A673 (cell line): ENCODE results near the gene LIMCH1. TPM values are rescaled to one million over a fixed set of nuclear protein-coding genes. Genes with fewer than 3 reads are reported as not detected.

Experiments
- BruUV-seq: library from RNA; stranded (reverse); fragments of 400-500 nt; replicated peaks from 2 replicates; lab custom pipeline; 2021; lab: Mats Ljungman, UMichigan
- CTCF ChIA-PET: fragments of 300-600 bp; sonication (Branson Sonifier 250); formaldehyde crosslinking; loops from one replicate; lab custom pipeline; 2022; ENCODE audit warnings: antibody characterized with exemption; lab: Charles Lee
- POLR2A ChIA-PET: fragments of 300-600 bp; sonication (Branson Sonifier 250); formaldehyde crosslinking; loops from one replicate; lab custom pipeline; 2022; ENCODE audit warnings: antibody characterized with exemption; ENCODE audit not compliant: low non-redundant PET; lab: Charles Lee
- DNase-seq: peaks from one replicate; pipeline ENCODE4 v3.0.0-alpha.2; 2015; ENCODE audit warnings: low spot score
- H3K27ac ChIP-seq: fragments of 200-600 bp; sonication (generic); 2 replicates; pipeline ENCODE4 v1.5.1; 2016; ENCODE audit warnings: mixed run types, low read depth, mild to moderate bottlenecking, mixed read lengths, antibody characterized with exemption, low read length; ENCODE audit not compliant: poor library complexity, severe bottlenecking
- H3K27me3 ChIP-seq: fragments of 200-600 bp; sonication (generic); replicated peaks from 2 replicates; pipeline ENCODE4 v1.6.1; 2017; ENCODE audit warnings: mixed run types, low read depth, mild to moderate bottlenecking, mixed read lengths, antibody characterized with exemption, low read length; ENCODE audit not compliant: insufficient read depth, poor library complexity
- H3K36me3 ChIP-seq: fragments of 200-600 bp; sonication (generic); 2 replicates; pipeline ENCODE4 v1.6.1; 2016; ENCODE audit warnings: mixed run types, mild to moderate bottlenecking, mixed read lengths, antibody characterized with exemption, low read length; ENCODE audit not compliant: insufficient read depth, poor library complexity, severe bottlenecking
- H3K4me1 ChIP-seq: fragments of 200-600 bp; sonication (generic); 2 replicates; pipeline ENCODE4 v1.6.1; 2017; ENCODE audit warnings: mixed run types, mild to moderate bottlenecking, mixed read lengths, antibody characterized with exemption, low read length; ENCODE audit not compliant: insufficient read depth, poor library complexity, severe bottlenecking
- H3K4me3 ChIP-seq: fragments of 200-600 bp; sonication (generic); 2 replicates; pipeline ENCODE4 v1.5.1; 2016; ENCODE audit warnings: low read depth, mixed run types, mild to moderate bottlenecking, mixed read lengths, low read length; ENCODE audit not compliant: poor library complexity, severe bottlenecking
- H3K9me3 ChIP-seq: fragments of 200-600 bp; sonication (generic); 2 replicates; pipeline ENCODE4 v1.6.1; 2016; ENCODE audit warnings: mixed run types, low read depth, mild to moderate bottlenecking, mixed read lengths, antibody characterized with exemption, low read length; ENCODE audit not compliant: poor library complexity, severe bottlenecking
- CTCF ChIP-seq: fragments of 300-800, 200-600 bp; sonication (generic); conservative IDR thresholded peaks from 2 replicates; pipeline ENCODE4 v1.5.1; 2017; ENCODE audit warnings: low read depth, mild to moderate bottlenecking, antibody characterized with exemption, low read length, moderate library complexity, mixed read lengths
- EZH2 ChIP-seq: fragments of 200-600 bp; sonication (generic); IDR thresholded peaks from 2 replicates; pipeline ENCODE4 v1.6.1; 2017; ENCODE audit warnings: borderline replicate concordance, low read depth, mild to moderate bottlenecking, mixed read lengths, antibody characterized with exemption, low read length; ENCODE audit not compliant: poor library complexity, severe bottlenecking
- intact Hi-C: fragments of 100-400 bp; cut with micrococcal nuclease; formaldehyde crosslinking; loops from one replicate; pipeline ENCODE4 v1.10.0; 2022; ENCODE audit not compliant: unreplicated experiment
- total RNA-seq: library from RNA; stranded (reverse); gene quantifications from 2 replicates; pipeline ENCODE4 v1.2.3, GENCODE V29; 2021

Gene LIMCH1
- total RNA-seq, 1 experiment from 2014 or later, result 4.0 TPM

DNA sequence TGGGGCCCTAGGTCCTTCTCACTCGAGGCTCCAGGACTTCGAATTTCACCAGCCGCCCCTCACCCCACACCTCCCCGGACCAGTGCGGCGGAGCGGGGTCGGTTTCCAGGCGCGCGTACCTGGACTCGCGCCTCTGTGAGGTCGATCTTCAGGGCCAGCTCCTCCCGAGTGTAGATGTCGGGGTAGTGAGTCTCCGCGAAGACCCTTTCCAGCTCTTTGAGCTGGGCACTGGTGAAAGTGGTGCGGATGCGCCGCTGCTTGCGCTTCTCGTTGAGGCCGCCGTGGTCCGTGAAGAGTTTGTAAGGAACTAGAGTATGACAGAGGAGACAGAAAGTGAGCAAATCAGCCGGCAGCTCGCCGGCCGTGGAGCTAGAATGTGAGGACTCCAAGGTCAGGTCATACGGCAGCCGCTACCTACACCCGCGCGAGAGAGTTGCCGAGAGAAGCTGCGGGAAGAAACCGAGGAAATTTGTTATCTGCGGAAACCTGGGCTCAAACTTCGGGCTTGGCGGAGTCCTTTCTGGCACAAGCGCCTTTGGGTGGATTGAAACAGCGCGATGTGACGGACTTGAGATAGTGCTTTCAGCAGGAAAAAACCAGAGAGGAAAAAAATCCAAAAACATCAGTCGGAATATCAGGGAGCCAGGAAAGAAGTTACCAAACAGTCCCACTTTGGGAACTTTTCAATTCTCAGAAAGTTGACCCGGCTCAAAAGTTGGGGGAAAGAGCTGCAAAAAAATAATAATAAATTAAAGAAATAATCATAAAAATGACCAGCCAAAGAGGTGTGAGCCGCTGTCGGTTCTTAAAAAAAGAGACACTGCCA, 209.5 kb downstream of the LIMCH1 start:
- peaks cover 99% of the 10 kb centered on the region for H3K27me3 ChIP-seq
- CTCF ChIA-PET, result no interaction called here
- TF ChIP-seq CTCF (no peak), EZH2 (peak; percentile 95)

DNA sequence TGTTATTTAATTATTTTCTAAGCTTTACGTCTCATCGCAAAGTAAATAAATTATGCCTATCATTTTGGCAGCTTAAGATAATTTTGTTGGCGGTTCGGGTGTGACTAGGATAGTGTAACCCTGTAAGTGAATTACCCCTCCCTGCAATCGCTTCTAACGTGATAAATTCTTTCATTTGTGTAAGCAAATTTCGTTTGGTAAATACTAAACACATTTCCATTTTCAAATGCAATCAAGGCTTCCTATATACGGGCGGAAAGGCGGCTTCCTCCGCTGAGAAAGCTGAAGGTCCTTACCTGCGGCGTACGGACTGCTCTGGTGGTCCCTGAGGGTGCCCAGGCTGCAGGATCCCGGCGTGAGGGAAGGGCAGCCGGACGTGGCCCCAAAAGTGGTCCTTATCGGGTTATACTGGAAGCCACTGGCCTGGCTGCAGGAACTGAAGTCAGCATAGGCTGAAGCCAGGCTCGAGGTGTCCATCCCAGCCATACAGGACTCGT, 210.2 kb downstream of the LIMCH1 start:
- BruUV-seq, result no TSS peak
- Histone ChIP-seq H3K4me3 (no peak overlapping the region), H3K27me3 (peaks cover 99% of the 10 kb centered on the region), H3K27ac (no peak overlapping the region), H3K36me3 (no peaks in the 10 kb centered on the region), H3K4me1 (no peaks in the 10 kb centered on the region), H3K9me3 (peaks cover 7% of the 10 kb centered on the region)
- ChIA-PET CTCF (no interaction called here), POLR2A (no interaction called here)
- no peak for DNase-seq
- intact Hi-C loops, result no loop called here
- no peak for TF ChIP-seq EZH2

More for the DNA sequence above, 209.5 kb downstream of the LIMCH1 start:
- no peak overlapping the region for H3K4me3 ChIP-seq
- no peak overlapping the region for H3K27ac ChIP-seq
- intact Hi-C loops, result no loop called here
- POLR2A ChIA-PET, result no interaction called here
- DNase-seq, result no peak
- H3K4me1 ChIP-seq, result no peaks in the 10 kb centered on the region
- no peaks in the 10 kb centered on the region for H3K36me3 ChIP-seq
- BruUV-seq, result no TSS peak
- peaks cover 7% of the 10 kb centered on the region for H3K9me3 ChIP-seq

DNA sequence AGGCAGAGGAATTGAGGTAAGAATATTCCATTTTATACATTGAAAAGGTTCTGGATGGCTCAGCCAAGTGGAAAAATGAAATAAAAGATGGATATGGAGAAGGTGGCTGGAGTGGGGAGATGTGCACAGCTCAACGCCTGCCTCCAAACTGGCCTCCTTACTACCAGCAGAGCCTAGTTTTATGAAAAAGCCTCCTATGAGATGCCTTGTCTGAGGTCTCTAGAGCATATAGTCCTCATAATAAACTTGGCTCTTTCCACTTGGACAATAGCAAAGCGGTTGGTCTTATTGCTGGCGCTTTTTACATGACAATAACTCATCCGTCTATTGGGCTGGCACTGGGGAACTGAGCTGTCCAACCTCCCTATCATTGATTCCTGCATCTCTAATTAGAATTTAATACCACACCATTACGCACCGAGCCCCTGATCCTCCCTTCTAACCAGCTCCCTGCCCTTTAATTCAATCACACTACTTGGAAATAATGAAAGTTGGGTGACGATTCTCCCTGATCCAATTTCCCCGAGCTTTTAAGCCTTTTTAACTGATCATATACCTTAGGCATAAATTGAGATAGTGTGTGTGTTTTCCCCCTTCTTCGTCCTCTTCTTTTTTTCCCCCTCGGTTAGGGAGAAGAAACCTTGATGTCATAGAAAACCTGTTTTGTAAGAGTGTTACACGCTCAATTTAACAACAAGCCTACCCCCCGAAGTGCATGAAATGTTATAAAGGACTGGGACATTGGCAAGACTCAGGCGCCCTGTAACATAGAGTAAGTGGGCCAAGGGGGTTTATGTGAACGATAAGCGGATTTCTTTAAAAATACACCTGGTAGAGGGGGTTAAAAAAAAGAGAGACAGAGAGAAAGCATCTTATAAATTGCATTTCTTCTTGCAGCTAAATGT, 210.9 kb downstream of the LIMCH1 start, which contains the start of gene PHOX2B:
Gene PHOX2B, minus strand, starts transcription at position 155 of the 905 bp plus-strand sequence. Its CDS starts 115 bp downstream, at position 40.
- intact Hi-C loops, result no loop called here
- BruUV-seq, result no TSS peak
- ChIA-PET CTCF (no interaction called here), POLR2A (no interaction called here)
- H3K4me3 ChIP-seq, result no peak within 1 kb of the TSS
- TF ChIP-seq EZH2 (no peak), CTCF (no peak)
- peaks cover 7% of the 10 kb centered on the region for H3K9me3 ChIP-seq
- peaks cover 99% of the 10 kb centered on the region for H3K27me3 ChIP-seq
- DNase-seq, result peak; percentile 65
- H3K36me3 ChIP-seq, result no peaks in the 10 kb centered on the region
- no peaks in the 10 kb centered on the region for H3K4me1 ChIP-seq
- H3K27ac ChIP-seq, result no peak within 1 kb of the TSS
